HFF-Myc (cell line): ENCODE data around the gene PNMA8C.
"Not testable (repeated sequence)": the region's sequence is repeated elsewhere in the genome, so short reads cannot be mapped to it uniquely, and the experiment has no call there.

Experiments used
- DNase-seq: peaks from one replicate; pipeline ENCODE4 v3.0.0-alpha.2; 2011; ENCODE audit warnings: low read depth; ENCODE audit errors: extremely low read depth
- H3K4me3 ChIP-seq: replicated peaks from 2 replicates; pipeline ENCODE4 v1.5.1; 2011; ENCODE audit warnings: low read depth, mild to moderate bottlenecking, control low read depth, low read length
- TF ChIP-seq, protein P1 (sequence below): IDR thresholded peaks from 2 replicates; pipeline ENCODE4 v1.5.1; 2012; ENCODE audit warnings: mild to moderate bottlenecking, low read depth, low read length, control low read depth; ENCODE audit errors: missing control alignments

Gene PNMA8C

DNA sequence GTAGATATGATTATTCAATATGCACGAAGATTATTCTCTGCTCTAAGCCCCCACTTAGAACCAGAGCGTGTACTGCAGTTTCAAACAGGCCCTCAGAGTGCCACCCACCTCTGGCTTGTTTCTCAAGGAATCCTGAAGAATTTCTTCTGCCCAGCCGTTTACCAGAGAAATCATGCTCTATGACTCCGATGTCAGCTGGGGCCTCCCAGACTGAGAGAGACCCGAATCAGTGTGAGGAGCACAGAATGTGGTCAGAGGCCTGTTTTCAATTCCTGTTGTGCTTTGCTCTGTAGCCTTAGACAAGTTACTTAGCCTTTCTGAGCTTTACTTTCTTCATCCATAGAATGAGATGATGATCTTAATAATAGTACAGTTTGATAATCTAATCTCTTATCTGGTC lies 5.5 kb downstream of the PNMA8C start:
- H3K4me3 ChIP-seq: no peak overlapping the region
- TF ChIP-seq, protein P1, sequence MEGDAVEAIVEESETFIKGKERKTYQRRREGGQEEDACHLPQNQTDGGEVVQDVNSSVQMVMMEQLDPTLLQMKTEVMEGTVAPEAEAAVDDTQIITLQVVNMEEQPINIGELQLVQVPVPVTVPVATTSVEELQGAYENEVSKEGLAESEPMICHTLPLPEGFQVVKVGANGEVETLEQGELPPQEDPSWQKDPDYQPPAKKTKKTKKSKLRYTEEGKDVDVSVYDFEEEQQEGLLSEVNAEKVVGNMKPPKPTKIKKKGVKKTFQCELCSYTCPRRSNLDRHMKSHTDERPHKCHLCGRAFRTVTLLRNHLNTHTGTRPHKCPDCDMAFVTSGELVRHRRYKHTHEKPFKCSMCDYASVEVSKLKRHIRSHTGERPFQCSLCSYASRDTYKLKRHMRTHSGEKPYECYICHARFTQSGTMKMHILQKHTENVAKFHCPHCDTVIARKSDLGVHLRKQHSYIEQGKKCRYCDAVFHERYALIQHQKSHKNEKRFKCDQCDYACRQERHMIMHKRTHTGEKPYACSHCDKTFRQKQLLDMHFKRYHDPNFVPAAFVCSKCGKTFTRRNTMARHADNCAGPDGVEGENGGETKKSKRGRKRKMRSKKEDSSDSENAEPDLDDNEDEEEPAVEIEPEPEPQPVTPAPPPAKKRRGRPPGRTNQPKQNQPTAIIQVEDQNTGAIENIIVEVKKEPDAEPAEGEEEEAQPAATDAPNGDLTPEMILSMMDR: no peak
- no peak for DNase-seq

DNA sequence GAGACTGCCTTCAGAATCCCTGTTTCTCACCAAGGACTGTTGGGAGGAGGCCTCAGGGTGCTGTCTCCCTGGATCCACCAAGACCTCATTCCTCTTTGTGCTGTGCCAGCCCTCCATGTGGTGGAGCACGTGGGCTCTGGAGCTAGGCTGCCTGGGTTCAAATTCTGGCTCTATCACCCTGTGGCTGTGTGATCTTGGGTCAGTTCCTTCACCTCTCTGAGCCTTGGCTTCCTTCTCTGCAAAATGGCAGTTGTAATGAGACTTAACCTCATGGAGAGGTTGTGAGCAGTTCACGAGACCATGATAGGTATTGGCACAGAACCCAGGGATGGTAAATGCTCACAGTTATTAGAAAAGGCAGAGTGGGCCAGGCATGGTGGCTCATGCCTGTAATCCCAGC lies 6.4 kb downstream of the PNMA8C start:
- no peak for DNase-seq
- TF ChIP-seq, protein P1: no peak
- H3K4me3 ChIP-seq: no peak overlapping the region

DNA sequence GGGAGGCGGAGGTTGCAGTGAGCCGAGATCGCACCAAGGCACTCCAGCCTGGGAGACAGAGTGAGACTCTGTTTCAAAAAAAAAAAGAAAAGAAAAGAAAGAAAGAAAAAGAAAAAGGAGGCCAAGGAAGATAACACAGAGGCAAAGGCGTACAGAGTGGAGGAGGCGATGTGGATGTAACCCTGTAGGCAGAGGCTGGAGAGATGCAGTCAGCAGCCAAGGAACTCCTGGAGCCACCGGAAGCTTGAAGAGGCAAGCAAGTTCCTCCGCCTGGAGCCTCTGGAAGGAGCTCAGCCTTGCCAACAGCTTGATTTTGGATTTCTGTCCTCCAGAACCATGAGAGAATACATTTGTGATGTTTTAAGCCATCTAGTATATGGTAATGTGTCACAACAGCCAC lies 8.7 kb downstream of the PNMA8C start:
- DNase-seq: no peak
- TF ChIP-seq, protein P1: no peak
- no peak overlapping the region for H3K4me3 ChIP-seq

DNA sequence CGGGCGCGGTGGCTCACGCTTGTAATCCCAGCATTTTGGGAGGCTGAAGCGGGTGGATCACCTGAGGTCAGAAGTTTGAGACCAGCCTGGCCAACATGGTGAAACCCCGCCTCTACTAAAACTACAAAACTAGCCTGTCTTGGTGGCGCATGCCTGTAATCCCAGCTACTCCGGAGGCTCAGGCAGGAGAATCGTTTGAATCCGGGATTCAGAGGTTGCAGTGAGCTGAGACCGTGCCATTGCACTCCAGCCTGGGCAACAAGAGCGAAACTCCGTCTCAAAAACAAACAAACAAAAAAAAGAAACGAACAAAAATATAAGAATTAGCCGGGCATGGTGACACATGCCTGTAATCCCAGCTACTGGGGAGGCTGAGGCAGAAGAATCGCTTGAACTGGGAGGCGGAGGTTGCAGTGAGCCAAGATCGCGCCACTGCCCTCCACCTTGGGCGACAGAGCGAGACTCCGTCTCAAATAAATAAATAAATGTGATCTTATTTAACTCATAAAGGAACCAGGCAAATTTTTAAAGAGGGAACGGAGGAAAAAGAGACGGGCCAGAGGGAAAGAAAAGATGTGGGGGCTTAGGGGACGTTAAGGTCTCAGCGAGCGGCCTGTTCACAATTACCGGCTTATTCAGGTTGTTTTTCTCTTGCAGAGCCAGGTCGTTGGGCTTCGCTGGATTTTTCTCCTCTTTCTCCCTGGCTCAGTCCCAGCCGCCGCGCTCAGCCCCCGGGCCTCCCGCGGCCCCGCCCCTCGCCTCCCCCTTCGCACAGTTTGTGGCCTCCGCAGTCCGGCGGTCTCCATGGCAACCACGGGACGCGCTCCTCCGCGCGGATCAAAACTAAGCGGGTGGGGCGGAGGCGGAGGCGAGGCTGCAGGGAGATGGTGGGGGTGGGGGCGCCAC lies 12.7 kb downstream of the PNMA8C start:
- peak overlapping the region; percentile 32 for H3K4me3 ChIP-seq
- DNase-seq: peak; percentile 52

DNA sequence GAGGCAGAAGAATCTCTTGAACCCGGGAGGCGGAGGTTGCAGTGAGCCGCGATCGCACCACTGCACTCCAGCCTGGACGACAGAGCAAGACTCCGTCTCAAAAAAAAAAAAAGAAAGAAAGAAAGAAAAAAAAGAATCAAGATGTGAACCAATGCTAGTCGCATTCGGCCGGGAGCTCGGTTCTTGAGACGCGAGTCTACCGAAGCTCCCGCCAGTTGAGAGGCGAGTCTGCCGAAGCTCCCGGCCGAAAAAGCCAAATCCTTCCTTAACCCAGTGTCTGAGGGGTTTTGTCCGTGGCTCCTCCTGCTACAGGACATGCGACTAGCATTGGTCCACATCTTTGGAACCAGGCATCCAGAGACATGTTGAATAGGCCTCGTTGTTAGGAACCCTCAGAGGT lies 13.8 kb downstream of the PNMA8C start:
- not testable (repeated sequence) for H3K4me3 ChIP-seq, DNase-seq

DNA sequence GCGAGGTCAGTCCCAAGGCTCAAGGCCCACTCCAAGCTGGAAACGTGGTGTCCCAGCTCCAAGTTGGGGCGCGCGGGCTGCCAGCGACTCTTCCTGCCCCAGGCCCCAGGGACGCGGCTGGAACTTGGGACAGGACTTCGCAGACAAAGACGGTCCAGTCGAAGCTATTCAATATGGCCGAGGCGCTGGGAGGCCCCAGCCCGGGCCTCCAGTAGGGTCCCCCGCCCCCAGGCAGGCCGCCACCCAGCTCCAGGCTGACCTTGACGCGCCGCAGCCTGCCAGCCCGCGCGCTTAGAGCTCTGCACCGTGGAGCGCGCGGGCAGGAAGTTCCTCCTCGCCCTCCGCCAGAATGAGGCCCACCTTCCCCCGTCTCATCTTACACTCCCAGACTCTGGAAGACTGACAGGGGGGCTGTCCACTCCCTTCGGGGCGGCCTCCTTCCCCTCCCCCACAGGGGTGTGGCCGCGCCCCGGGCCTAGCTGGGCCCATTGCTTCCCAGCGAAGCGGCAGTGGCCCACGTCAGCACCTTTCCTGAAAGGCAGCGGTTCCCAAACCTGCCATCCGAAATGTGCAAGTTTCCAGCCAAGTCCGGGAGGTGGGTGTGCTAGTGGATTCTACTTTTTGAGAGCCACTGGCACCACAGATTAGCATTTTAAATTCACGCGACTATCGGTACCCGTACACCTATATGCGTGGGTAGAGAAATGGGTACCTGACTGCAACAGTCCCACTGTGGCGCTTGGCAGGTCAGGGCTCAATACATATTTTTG lies 15.3 kb downstream of the PNMA8C start, which contains the start of gene CCDC8:
Gene CCDC8 (minus strand): TSS at position 303 of the 770 bp plus-strand sequence. CDS start 754 bp downstream, outside the sequence.
- TF ChIP-seq, protein P1: no peak
- DNase-seq: peak; percentile 85

DNA sequence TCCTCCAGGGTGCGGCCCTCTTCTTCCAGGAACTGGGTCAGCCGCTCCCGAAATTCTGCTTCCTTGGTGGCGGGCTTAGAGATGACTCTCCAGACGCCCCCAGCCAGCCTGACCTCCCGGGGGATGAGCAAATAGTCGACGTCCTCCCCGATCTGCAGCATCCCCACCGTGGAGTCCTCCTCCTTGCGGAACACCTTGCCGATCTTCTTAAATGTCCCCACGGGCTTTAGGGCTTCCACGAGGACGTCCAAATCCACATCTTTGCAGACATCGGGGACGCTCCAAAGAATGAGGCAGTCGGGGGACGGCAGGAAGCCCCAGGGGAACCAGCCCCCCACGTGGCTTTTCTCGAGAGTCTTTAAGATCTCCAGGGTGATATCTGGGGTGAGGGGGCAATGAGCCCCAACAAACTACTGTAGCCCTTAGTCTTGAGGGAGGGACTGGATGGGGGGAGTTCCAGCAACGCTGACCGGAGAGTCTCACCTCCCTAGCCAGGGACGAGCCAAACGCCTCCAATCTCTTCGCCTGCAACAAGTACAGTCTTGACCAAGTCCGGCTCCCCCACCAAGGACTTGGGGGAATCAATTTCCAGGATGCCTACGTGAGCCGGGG lies 16.0 kb downstream of the PNMA8C start:
- peak overlapping the region; percentile 72 for H3K4me3 ChIP-seq
- no peak for DNase-seq
- TF ChIP-seq, protein P1: no peak

More for the DNA sequence above, 15.3 kb downstream of the PNMA8C start, which contains the start of gene CCDC8:
- peak within 1 kb of the TSS; percentile 72 for H3K4me3 ChIP-seq
